Neural cell (in vitro differentiated cells): Measurements from ENCODE around the gene ADK. TPM values are rescaled to one million over a fixed set of nuclear protein-coding genes. Genes with fewer than 3 reads are reported as not detected.

Experiments used
- H2AFZ ChIP-seq: fragments of 200-600, 300-800 bp; sonication (generic), shearing (Covaris generic); 2 replicates; pipeline ENCODE4 v1.6.0; 2014; ENCODE audit warnings: low read depth, mild to moderate bottlenecking, antibody characterized with exemption, low read length, moderate library complexity
- H3F3A ChIP-seq: fragments of 200-600 bp; shearing (Covaris generic); 2 replicates; pipeline ENCODE4 v1.6.1; 2016; ENCODE audit warnings: mild to moderate bottlenecking, moderate library complexity, mixed read lengths, antibody characterized with exemption, low read length; ENCODE audit not compliant: insufficient read depth, poor library complexity, severe bottlenecking
- H3K27ac ChIP-seq: fragments of 200-600, 300-800 bp; sonication (generic), shearing (Covaris generic); 2 replicates; pipeline ENCODE4 v1.5.1; 2014; ENCODE audit warnings: mild to moderate bottlenecking, low read length, moderate library complexity
- H3K27me3 ChIP-seq: fragments of 300-800, 200-600 bp; sonication (generic), shearing (Covaris generic); 2 replicates; pipeline ENCODE4 v1.6.0; 2014; ENCODE audit warnings: mild to moderate bottlenecking, low read depth, low read length, moderate library complexity; ENCODE audit not compliant: insufficient read depth
- H3K36me3 ChIP-seq: fragments of 300-800, 200-600 bp; sonication (generic), shearing (Covaris generic); 2 replicates; pipeline ENCODE4 v1.5.1; 2014; ENCODE audit warnings: mild to moderate bottlenecking, antibody characterized with exemption, low read length, moderate library complexity; ENCODE audit not compliant: insufficient read depth
- H3K4me2 ChIP-seq: fragments of 300-800, 200-600 bp; sonication (generic), shearing (Covaris generic); 2 replicates; pipeline ENCODE4 v1.6.0; 2014; ENCODE audit warnings: mild to moderate bottlenecking, low read length
- H3K4me3 ChIP-seq: fragments of 300-800, 200-600 bp; sonication (generic), shearing (Covaris generic); 2 replicates; pipeline ENCODE4 v1.5.1; 2014; ENCODE audit warnings: mild to moderate bottlenecking, low read length, moderate library complexity
- H3K79me2 ChIP-seq: fragments of 200-600 bp; shearing (Covaris generic); replicated peaks from 2 replicates; pipeline ENCODE4 v1.6.0; 2014; ENCODE audit warnings: mild to moderate bottlenecking, low read length, moderate library complexity; ENCODE audit not compliant: insufficient read depth
- H3K9ac ChIP-seq: fragments of 300-800, 200-600 bp; sonication (generic), shearing (Covaris generic); 2 replicates; pipeline ENCODE4 v1.6.1; 2016; ENCODE audit warnings: mild to moderate bottlenecking, low read length, mixed read lengths
- H3K9me2 ChIP-seq: fragments of 200-600 bp; shearing (Covaris generic); 2 replicates; pipeline ENCODE4 v1.6.1; 2016; ENCODE audit warnings: mild to moderate bottlenecking, low read length, mixed read lengths; ENCODE audit not compliant: insufficient read depth
- H3K9me3 ChIP-seq: fragments of 200-600, 300-800 bp; sonication (generic), shearing (Covaris generic); 2 replicates; pipeline ENCODE4 v1.6.1; 2016; ENCODE audit warnings: mild to moderate bottlenecking, mixed run types, low read length, moderate library complexity, mixed read lengths
- H4K20me1 ChIP-seq: fragments of 200-600 bp; shearing (Covaris generic); 2 replicates; pipeline ENCODE4 v1.6.1; 2016; ENCODE audit warnings: mild to moderate bottlenecking, mixed run types; ENCODE audit not compliant: insufficient read depth
- CTCF ChIP-seq: fragments of 450-650 bp; IDR thresholded peaks from 2 replicates; pipeline ENCODE4 v1.5.1; 2014; ENCODE audit warnings: antibody characterized with exemption, mild to moderate bottlenecking, moderate library complexity; ENCODE audit not compliant: poor library complexity, severe bottlenecking
- EP300 ChIP-seq: fragments of 450-650 bp; conservative IDR thresholded peaks from 2 replicates; pipeline ENCODE4 v1.6.1; 2014; ENCODE audit warnings: antibody characterized with exemption, mild to moderate bottlenecking, moderate library complexity; ENCODE audit not compliant: poor library complexity, severe bottlenecking
- EZH2 ChIP-seq: fragments of 200-600, 300-800 bp; shearing (Covaris generic), sonication (generic); IDR thresholded peaks from 2 replicates; pipeline ENCODE4 v1.6.1; 2014; ENCODE audit warnings: antibody characterized with exemption, low read length, borderline replicate concordance, mild to moderate bottlenecking; ENCODE audit not compliant: insufficient read depth, poor library complexity, severe bottlenecking
- MXI1 ChIP-seq: fragments of 450-650 bp; conservative IDR thresholded peaks from 2 replicates; pipeline ENCODE4 v1.6.1; 2014; ENCODE audit warnings: antibody characterized with exemption, mild to moderate bottlenecking; ENCODE audit not compliant: poor library complexity, severe bottlenecking
- POLR2AphosphoS5 ChIP-seq: IDR thresholded peaks from 2 replicates; pipeline ENCODE4 v1.6.1; 2012
- RAD21 ChIP-seq: fragments of 450-650 bp; conservative IDR thresholded peaks from 2 replicates; pipeline ENCODE4 v1.6.1; 2014; ENCODE audit warnings: antibody characterized with exemption, mild to moderate bottlenecking, moderate library complexity
- REST ChIP-seq: IDR thresholded peaks from 2 replicates; pipeline ENCODE4 v1.6.1; 2012; ENCODE audit warnings: borderline replicate concordance
- SMC3 ChIP-seq: fragments of 450-650 bp; conservative IDR thresholded peaks from 2 replicates; pipeline ENCODE4 v1.6.1; 2014; ENCODE audit warnings: antibody characterized with exemption, mild to moderate bottlenecking, moderate library complexity; ENCODE audit not compliant: poor library complexity
- TAF1 ChIP-seq: IDR thresholded peaks from 2 replicates; pipeline ENCODE4 v1.6.1; 2012; ENCODE audit warnings: low read depth
- polyA plus RNA-seq: library from polyadenylated mRNA; depleted of rRNA; stranded (reverse); fragments of >200 nt; gene quantifications from 2 replicates; pipeline ENCODE4 v1.2.3, GENCODE V29; 2014

ADK gene
- polyA plus RNA-seq, 1 donor from 2014 or later, result 19.5 TPM

DNA sequence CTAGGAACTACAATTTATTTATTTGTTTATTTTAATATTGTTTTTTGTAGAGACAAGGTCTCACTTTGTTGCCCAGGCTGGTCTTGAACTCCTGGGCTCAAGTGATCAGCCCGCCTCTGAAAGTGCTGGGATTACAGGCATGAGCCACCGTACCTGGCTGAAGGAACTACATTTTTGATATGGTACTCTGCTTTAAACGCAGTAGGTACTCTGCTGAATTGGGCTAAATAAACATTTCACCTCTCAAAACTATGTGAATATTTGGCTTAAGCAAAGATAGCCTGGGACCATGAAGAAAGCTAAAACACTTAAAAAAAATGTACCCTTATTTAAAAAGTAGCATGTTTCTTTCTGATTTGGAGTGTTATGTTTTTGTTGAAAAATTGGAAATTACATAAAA lies 138.2 kb downstream of the ADK start:
- H3F3A ChIP-seq, result no peaks in the 10 kb centered on the region
- no peaks in the 10 kb centered on the region for H3K79me2 ChIP-seq
- H3K36me3 ChIP-seq, result no peaks in the 10 kb centered on the region
- H2AFZ ChIP-seq, result no peak overlapping the region
- TF ChIP-seq TAF1, result no peak
- H3K27me3 ChIP-seq, result no peaks in the 10 kb centered on the region
- no peaks in the 10 kb centered on the region for H4K20me1 ChIP-seq
- no peak overlapping the region for H3K4me2 ChIP-seq
- H3K4me3 ChIP-seq, result no peak overlapping the region
- H3K27ac ChIP-seq, result no peak overlapping the region
- no peaks in the 10 kb centered on the region for H3K9me3 ChIP-seq
- no peak overlapping the region for H3K9ac ChIP-seq
- H3K9me2 ChIP-seq, result no peaks in the 10 kb centered on the region

DNA sequence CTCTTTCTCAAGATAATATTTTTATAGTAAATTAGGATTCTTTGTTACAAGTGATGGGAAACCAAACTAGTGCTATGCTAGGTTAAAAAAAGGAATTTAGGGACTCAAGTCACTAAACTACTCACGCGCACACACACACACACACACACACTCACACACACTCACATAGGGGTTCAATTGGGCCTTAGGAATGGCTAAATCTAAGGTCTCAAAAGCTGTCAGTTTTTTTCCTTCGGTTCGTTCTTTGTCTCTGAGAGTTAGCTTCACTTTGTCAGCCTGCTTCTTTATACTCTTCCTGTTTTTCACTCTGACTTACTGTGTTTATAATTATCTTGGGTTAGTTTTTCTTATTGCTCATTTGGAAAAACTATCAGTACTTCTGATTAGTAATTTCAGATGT lies 138.9 kb downstream of the ADK start:
- H3K79me2 ChIP-seq, result no peaks in the 10 kb centered on the region
- H3K27ac ChIP-seq, result no peak overlapping the region
- no peak for TF ChIP-seq REST
- TF ChIP-seq TAF1, result no peak
- H3K27me3 ChIP-seq, result no peaks in the 10 kb centered on the region
- no peak overlapping the region for H2AFZ ChIP-seq
- no peaks in the 10 kb centered on the region for H3F3A ChIP-seq
- no peak overlapping the region for H3K4me3 ChIP-seq
- no peaks in the 10 kb centered on the region for H3K36me3 ChIP-seq
- H3K9me2 ChIP-seq, result no peaks in the 10 kb centered on the region
- H3K4me2 ChIP-seq, result no peak overlapping the region
- H3K9me3 ChIP-seq, result no peaks in the 10 kb centered on the region
- no peaks in the 10 kb centered on the region for H4K20me1 ChIP-seq
- no peak overlapping the region for H3K9ac ChIP-seq

GRCh38 chr10:74290708-74291107 lies 139.7 kb downstream of the ADK start:
- H3K9ac ChIP-seq, result no peak overlapping the region
- H3K36me3 ChIP-seq, result no peaks in the 10 kb centered on the region
- no peak for TF ChIP-seq CTCF
- TF ChIP-seq RAD21, result no peak
- no peak for TF ChIP-seq SMC3
- TF ChIP-seq MXI1, result no peak
- TF ChIP-seq EZH2, result no peak
- no peak for TF ChIP-seq TAF1
- TF ChIP-seq EP300, result no peak
- TF ChIP-seq REST, result no peak
- no peak for TF ChIP-seq POLR2AphosphoS5
- H3K9me2 ChIP-seq, result no peaks in the 10 kb centered on the region
- no peak overlapping the region for H3K4me2 ChIP-seq
- no peaks in the 10 kb centered on the region for H3K79me2 ChIP-seq
- H3K27ac ChIP-seq, result no peak overlapping the region
- H3K9me3 ChIP-seq, result no peaks in the 10 kb centered on the region
- no peaks in the 10 kb centered on the region for H3K27me3 ChIP-seq
- H2AFZ ChIP-seq, result no peak overlapping the region
- H4K20me1 ChIP-seq, result no peaks in the 10 kb centered on the region
- no peaks in the 10 kb centered on the region for H3F3A ChIP-seq
- no peak overlapping the region for H3K4me3 ChIP-seq
